CD4-positive, alpha-beta T cell treated with Interleukin-21 for 1 hour (primary cell): ENCODE measurements around the gene PAFAH2.

Source experiments
- DNase-seq: peaks from one replicate; pipeline ENCODE4 v3.0.0-alpha.2; 2020

PAFAH2 gene

GRCh38 chr1:25997828-25998761 lies at the start of gene PAFAH2:
PAFAH2 (minus strand) TSS chr1:25998063; CDS start chr1:25990816, 7,247 bp downstream.
- peak; percentile 99 for DNase-seq

- no peak for DNase-seq
Measured at GRCh38 chr1:26047278-26047874, 49.5 kb upstream of the PAFAH2 start.

DNA sequence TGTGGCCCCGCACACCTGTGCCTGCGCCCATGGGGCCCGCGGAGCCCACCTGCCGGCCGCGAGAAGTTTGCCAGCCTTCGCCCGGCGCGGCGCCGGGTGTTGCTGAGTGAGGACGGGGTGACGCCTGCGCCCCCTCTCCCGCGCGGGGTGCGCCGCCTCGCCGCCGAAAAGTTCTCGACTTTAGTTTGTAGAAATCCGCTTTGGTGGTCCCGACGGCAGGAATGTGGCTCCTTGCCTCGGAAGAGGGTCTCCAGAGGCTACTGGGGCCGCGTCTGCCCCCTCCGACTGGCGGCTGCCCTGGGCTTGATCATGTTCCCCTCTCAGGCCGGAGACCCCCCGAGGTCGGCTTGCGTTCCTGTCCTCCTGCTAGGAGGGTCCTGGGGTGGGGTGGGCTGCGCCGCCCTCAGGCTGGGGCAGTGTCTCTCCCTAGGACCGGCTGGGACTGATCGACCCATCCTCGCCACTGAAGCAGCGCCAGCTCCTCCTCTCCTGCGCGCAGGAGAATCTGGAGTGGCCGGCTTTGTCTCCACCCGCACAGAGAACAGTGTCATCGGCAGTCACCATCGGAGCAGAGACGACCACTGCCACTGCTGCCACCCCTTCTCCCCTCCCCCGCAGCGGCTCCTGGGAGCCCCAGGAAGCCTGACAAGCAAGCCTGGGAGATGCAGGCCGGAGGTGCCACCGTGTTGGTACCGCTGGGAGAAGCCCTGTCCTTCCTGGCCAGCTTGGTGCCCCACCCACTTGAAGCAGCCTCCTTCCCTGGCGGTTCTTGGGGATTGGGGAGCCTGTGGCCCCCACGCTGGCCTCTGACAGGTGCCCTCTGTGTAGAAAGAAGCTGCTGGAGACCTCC lies 48.6 kb upstream of the PAFAH2 start:
- DNase-seq: no peak

GRCh38 chr1:26045722-26046245 lies 47.9 kb upstream of the PAFAH2 start, which contains the start of gene SLC30A2:
SLC30A2 (minus strand) TSS chr1:26046118; CDS start chr1:26045896, 222 bp downstream.
- DNase-seq: no peak

GRCh38 chr1:26044971-26045721 lies 47.3 kb upstream of the PAFAH2 start:
- no peak for DNase-seq

DNA sequence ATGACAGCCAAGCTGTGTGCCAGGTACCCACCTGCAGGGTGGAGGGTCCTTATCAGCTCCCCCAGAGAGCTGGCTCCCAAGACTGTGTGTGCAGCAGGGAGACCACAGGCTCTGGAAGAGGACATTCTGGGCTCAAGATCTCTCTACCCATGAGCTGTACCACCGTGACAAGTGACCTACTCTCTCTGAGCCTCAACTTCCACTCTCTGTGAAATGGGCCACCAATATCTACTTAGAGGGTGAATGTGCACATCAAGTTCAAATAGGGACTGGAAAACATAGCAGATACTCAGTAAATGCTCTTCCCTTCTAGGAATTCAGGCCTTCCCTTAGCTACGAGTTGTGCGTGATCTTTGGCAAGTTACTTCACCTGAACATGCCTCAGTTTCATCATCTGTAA lies 46.6 kb upstream of the PAFAH2 start:
- DNase-seq: no peak

- DNase-seq: no peak
Measured at GRCh38 chr1:26043765-26044164, 45.9 kb upstream of the PAFAH2 start.

DNA sequence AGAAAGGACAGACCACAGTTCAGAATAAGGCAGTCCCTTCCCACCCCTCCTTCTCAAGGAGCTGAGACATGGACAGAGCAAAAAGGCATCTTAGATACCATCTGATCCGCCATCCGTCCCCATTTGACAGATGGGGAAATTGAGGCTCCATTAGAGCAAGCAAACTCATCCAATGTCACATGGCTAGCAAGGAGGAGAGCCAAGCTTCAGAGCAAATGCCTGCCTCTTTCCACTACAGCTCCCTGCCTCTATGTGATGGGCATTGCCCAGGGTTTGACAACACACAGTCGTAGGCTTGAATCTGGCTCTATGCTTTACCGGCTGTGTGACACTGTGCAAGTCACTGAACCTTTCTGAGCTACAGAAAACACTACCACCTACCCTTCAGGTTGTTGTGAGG lies 44.1 kb upstream of the PAFAH2 start:
- DNase-seq: no peak

- no peak for DNase-seq
Measured at GRCh38 chr1:26041401-26041800, 43.5 kb upstream of the PAFAH2 start.

GRCh38 chr1:26038904-26039303 lies 41.0 kb upstream of the PAFAH2 start:
- DNase-seq: no peak

DNA sequence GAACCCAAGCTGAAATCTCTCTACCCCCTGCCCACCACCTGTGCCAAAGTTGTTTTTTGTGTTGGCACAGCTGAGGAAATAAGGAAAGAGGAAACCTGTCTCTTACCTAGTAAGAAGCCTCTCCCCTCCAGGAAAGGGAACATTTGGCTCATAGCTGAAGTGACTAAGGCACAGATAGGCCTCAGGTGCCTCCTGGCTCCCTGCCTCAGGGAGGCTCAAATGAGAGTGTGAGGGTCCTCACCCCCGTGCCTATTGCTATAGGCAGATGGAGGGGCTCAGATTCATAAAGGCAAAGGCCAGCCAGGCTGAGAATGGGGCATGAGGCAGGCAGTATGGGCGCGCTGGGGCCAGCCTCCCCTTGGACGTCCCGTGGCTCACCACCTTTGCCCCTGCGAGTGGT lies 40.6 kb upstream of the PAFAH2 start:
- DNase-seq: no peak

- no peak for DNase-seq
Measured at GRCh38 chr1:26037904-26038303, 40.0 kb upstream of the PAFAH2 start.

GRCh38 chr1:26036756-26037281 lies 39.0 kb upstream of the PAFAH2 start:
- no peak for DNase-seq

DNA sequence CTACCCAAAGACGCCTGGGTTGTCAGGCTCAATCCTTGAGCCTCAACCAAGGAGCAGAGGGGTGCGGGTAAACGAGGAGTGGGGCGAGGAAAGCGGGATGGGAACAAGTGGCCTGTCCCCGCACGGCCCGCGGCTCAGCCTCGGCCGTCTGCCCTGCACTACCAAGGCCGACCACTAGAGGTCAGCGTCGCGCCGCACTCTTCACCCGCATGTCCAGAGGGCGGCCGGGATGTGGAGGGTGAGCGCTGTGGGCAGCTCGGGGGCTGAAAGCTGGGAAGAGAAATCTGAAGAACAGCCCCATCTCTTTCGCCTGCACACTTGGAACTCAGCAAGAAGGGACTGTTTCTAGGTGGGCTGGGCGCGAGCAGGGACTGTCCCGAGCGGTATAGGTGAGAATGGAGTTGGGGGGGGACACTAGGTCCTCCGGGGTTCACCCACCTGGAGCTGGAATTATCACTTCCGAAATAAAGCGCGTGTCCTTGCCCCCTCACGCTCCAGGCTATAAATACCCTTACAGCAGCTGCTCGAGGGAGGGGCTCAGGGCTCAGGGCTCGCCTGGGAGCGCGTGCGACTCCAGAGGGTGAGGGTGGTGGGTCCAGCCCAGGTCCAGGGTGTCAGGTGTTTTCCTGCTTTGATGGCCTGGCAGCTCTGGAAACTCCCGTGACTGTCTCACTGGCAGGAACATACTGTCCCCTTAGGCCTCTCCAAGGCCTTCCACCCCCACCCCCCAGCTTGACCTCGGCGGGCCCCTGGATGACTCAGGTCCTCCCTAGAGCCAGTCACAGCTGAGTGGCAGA lies 38.3 kb upstream of the PAFAH2 start:
- DNase-seq: peak; percentile 77

- DNase-seq: peak; percentile 93
Measured at GRCh38 chr1:26035203-26035958, 37.5 kb upstream of the PAFAH2 start.

DNA sequence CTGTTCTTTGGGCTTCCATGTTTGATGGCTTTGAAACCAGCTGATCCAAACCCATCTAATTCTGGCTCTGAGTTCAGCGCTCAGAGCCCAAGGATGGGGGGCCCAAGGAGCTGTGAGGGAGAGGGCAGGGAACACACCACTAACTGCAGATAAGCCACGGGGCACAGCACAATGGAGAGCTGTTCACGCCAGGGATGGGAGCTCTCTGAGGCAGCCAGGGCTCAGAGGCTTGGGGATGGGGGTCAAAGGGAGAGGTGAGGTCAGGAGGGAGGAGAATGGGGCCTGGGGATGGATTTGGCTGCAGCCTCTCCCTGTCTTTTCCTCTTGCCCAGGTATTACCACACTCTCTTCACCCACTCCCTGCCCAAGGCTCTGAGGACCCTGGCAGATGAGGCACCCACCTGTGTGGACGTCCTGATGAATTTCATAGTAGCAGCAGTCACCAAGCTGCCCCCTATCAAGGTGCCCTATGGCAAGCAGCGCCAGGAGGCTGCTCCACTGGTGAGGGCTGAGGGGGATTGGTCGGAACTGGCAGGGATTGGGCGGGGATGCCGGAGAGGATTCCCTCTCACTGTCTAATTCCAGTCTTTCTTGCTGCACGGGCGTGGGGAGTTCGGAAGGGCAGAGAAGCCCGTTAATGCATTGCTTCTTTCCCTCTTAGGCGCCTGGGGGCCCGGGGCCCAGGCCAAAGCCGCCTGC lies 36.8 kb upstream of the PAFAH2 start:
- DNase-seq: no peak

- no peak for DNase-seq
Measured at GRCh38 chr1:26032656-26033357, 34.9 kb upstream of the PAFAH2 start.

DNA sequence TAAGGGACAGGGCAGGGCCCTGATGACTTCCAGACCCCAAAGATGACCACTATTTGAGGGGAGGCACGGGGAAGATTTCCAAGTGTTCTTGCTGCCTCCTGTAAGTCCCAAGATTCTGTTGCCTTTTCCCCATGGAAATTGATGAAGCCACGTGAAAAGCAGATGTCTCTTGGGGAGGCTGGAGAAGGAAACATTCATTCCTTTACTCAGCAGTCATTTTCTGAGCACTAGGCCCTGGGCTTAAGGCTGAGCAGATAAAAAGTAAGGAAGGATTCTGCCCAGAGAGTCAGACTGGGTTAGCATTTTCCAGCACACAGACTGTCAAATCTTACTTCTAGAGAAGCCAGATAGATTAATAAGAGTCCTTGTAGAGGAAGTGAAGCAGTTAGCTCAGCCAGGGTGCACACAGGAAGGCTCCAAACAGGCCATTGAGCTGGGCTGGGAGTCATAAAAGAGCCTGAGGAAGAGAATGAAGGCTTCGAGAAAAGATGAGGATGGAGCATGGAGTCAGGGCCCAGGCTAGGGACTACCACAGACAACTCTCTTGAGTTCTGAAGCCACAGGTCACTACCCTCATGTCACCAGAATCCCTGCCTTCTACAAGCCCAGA lies 33.9 kb upstream of the PAFAH2 start:
- DNase-seq: no peak

GRCh38 chr1:26031196-26031595 lies 33.3 kb upstream of the PAFAH2 start:
- no peak for DNase-seq
